Measurements from ENCODE around the gene ARIH2. TPM values are rescaled to one million over a fixed set of nuclear protein-coding genes. Genes with fewer than 3 reads are reported as not detected.

Gene ARIH2
- total and polyA plus RNA-seq, 9 of the 15 experiments (the other 6 are each of a cell fraction or from before 2014, with no cell fraction given) = 27.0 to 120 (median 108) TPM

DNA sequence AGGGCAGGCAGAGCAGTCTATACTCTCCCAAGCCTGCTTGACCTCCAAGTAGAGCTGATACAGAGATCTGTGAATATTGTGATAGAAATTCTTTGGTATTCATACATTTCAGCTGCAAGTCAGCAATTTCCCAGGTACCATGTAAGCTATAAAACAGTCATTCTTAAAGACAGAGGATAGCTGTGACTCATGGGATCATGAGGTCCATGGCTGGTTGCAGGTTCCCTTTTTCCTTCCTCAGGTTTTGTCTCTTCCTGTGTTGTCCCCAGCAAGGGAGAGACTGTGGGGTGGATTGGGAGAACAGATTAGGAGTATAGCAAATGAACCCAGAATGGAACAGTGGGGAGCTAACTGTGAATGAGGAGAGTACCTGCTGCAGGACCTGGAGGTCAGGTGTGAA, 66.0 kb downstream of the ARIH2 start (continued):
- TF ChIP-seq, protein P1, sequence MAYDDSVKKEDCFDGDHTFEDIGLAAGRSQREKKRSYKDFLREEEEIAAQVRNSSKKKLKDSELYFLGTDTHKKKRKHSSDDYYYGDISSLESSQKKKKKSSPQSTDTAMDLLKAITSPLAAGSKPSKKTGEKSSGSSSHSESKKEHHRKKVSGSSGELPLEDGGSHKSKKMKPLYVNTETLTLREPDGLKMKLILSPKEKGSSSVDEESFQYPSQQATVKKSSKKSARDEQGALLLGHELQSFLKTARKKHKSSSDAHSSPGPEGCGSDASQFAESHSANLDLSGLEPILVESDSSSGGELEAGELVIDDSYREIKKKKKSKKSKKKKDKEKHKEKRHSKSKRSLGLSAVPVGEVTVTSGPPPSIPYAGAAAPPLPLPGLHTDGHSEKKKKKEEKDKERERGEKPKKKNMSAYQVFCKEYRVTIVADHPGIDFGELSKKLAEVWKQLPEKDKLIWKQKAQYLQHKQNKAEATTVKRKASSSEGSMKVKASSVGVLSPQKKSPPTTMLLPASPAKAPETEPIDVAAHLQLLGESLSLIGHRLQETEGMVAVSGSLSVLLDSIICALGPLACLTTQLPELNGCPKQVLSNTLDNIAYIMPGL (CRISPR knock-in tag; IDR thresholded peaks at IDR 0.05) = no peak
- TF ChIP-seq C11orf30 (IDR thresholded peaks at IDR 0.05; ENCODE audit: low read depth) = peak; percentile 45
- TF ChIP-seq MAFG (tag; conservative IDR thresholded peaks at IDR 0.05) = 0 out of 2 replicates have a peak, but pooled peaks have one; percentile 12
- TF ChIP-seq SMARCE1 (IDR thresholded peaks at IDR 0.05) = no peak
- no peak for TF ChIP-seq CREB5 (CRISPR knock-in tag; IDR thresholded peaks at IDR 0.05)
- no peak for TF ChIP-seq BRCA1 (IDR thresholded peaks at IDR 0.05)
- TF ChIP-seq BRCA1 (CRISPR knock-in tag; IDR thresholded peaks at IDR 0.05) = no peak
- TF ChIP-seq, protein P2, sequence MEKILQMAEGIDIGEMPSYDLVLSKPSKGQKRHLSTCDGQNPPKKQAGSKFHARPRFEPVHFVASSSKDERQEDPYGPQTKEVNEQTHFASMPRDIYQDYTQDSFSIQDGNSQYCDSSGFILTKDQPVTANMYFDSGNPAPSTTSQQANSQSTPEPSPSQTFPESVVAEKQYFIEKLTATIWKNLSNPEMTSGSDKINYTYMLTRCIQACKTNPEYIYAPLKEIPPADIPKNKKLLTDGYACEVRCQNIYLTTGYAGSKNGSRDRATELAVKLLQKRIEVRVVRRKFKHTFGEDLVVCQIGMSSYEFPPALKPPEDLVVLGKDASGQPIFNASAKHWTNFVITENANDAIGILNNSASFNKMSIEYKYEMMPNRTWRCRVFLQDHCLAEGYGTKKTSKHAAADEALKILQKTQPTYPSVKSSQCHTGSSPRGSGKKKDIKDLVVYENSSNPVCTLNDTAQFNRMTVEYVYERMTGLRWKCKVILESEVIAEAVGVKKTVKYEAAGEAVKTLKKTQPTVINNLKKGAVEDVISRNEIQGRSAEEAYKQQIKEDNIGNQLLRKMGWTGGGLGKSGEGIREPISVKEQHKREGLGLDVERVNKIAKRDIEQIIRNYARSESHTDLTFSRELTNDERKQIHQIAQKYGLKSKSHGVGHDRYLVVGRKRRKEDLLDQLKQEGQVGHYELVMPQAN (IDR thresholded peaks at IDR 0.05; ENCODE audit: borderline replicate concordance) = no peak
- no peak for TF ChIP-seq NFRKB (IDR thresholded peaks at IDR 0.05; ENCODE audit: low read depth)
- no peak for TF ChIP-seq BMI1 (IDR thresholded peaks at IDR 0.05; ENCODE audit: low read length)
- TF ChIP-seq RBM22 (IDR thresholded peaks at IDR 0.05; ENCODE audit: low read depth, low read length, poor library complexity, severe bottlenecking) = no peak
- TF ChIP-seq FOXK1 (CRISPR knock-in tag; IDR thresholded peaks at IDR 0.05; ENCODE audit: borderline replicate concordance) = no peak
- no peak for TF ChIP-seq PTRF (tag; IDR thresholded peaks at IDR 0.05)
- no peak for TF ChIP-seq FOXJ2 (tag; IDR thresholded peaks at IDR 0.05)
- TF ChIP-seq ELF1 (tag; IDR thresholded peaks at IDR 0.05) = no peak
- no peak for TF ChIP-seq CBFA2T2 (conservative IDR thresholded peaks at IDR 0.05)
- TF ChIP-seq ZNF280A (IDR thresholded peaks at IDR 0.05; ENCODE audit: low read depth, partially characterized antibody) = no peak
- TF ChIP-seq, protein P3, sequence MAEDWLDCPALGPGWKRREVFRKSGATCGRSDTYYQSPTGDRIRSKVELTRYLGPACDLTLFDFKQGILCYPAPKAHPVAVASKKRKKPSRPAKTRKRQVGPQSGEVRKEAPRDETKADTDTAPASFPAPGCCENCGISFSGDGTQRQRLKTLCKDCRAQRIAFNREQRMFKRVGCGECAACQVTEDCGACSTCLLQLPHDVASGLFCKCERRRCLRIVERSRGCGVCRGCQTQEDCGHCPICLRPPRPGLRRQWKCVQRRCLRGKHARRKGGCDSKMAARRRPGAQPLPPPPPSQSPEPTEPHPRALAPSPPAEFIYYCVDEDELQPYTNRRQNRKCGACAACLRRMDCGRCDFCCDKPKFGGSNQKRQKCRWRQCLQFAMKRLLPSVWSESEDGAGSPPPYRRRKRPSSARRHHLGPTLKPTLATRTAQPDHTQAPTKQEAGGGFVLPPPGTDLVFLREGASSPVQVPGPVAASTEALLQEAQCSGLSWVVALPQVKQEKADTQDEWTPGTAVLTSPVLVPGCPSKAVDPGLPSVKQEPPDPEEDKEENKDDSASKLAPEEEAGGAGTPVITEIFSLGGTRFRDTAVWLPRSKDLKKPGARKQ (CRISPR knock-in tag; IDR thresholded peaks at IDR 0.05) = no peak
- TF ChIP-seq MCM3 (IDR thresholded peaks at IDR 0.05) = no peak
- no peak for TF ChIP-seq ZNF766 (CRISPR knock-in tag; conservative IDR thresholded peaks at IDR 0.05)
